ENCODE results near the gene AGGF1. TPM values are rescaled to one million over a fixed set of nuclear protein-coding genes. Genes with fewer than 3 reads are reported as not detected.

AGGF1 gene
- total RNA-seq, 1 donor from 2014 or later: 35.1 TPM

DNA sequence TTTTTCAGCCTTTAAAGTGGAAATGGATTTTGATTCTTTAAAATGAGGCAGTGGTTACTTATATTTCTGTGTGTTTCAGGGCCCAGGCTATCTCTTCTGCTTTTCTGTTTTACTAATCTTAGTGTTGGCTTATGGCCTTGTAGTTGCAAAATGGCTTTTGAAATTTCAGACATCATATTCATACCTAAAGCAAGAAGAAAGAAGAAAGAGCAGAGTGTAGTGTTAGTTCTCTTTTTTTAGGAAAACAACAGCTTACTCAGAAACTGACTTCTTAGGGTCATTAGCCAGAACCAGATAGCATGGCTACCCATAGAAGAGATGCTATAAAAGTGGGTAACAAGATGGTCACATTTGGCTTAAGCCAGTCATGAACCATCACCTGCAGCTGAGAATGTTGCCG, 36.0 kb downstream of the AGGF1 start:
- DNase-seq (ENCODE audit: low spot score): no peak
- peaks cover 2% of the 10 kb centered on the region for H3K27me3 Mint-ChIP-seq (ENCODE audit: insufficient read depth, low read depth)
- H3K27ac Mint-ChIP-seq: no peak overlapping the region
- H3K4me1 ChIP-seq: no peaks in the 10 kb centered on the region
- peaks cover 10% of the 10 kb centered on the region for H3K36me3 Mint-ChIP-seq
- no peaks in the 10 kb centered on the region for H3K9me3 Mint-ChIP-seq
- H4K20me1 ChIP-seq (ENCODE audit: low read depth): no peaks in the 10 kb centered on the region
- no peak overlapping the region for H3K27ac ChIP-seq
- TF ChIP-seq, protein P1, sequence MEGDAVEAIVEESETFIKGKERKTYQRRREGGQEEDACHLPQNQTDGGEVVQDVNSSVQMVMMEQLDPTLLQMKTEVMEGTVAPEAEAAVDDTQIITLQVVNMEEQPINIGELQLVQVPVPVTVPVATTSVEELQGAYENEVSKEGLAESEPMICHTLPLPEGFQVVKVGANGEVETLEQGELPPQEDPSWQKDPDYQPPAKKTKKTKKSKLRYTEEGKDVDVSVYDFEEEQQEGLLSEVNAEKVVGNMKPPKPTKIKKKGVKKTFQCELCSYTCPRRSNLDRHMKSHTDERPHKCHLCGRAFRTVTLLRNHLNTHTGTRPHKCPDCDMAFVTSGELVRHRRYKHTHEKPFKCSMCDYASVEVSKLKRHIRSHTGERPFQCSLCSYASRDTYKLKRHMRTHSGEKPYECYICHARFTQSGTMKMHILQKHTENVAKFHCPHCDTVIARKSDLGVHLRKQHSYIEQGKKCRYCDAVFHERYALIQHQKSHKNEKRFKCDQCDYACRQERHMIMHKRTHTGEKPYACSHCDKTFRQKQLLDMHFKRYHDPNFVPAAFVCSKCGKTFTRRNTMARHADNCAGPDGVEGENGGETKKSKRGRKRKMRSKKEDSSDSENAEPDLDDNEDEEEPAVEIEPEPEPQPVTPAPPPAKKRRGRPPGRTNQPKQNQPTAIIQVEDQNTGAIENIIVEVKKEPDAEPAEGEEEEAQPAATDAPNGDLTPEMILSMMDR (IDR thresholded peaks at IDR 0.05): no peak
- TF ChIP-seq EZH2 (IDR thresholded peaks at IDR 0.05): no peak
- no peak for TF ChIP-seq EZH2phosphoT487 (IDR thresholded peaks at IDR 0.05)
- H2AFZ ChIP-seq (replicated peaks): no peak overlapping the region
- no peak overlapping the region for H3K9ac ChIP-seq
- H3K79me2 ChIP-seq (ENCODE audit: low read depth): no peaks in the 10 kb centered on the region
- H3K4me3 Mint-ChIP-seq: no peak overlapping the region
- no peaks in the 10 kb centered on the region for H3F3A ChIP-seq (ENCODE audit: low read depth)
- peaks cover 8% of the 10 kb centered on the region for H3K36me3 ChIP-seq
- H3K9me3 ChIP-seq (ENCODE audit: low read depth): no peaks in the 10 kb centered on the region
- no peak overlapping the region for H3K4me2 ChIP-seq
- H3K4me3 ChIP-seq: no peak overlapping the region
- no peaks in the 10 kb centered on the region for H3K4me1 Mint-ChIP-seq
- no peaks in the 10 kb centered on the region for H3K27me3 ChIP-seq

DNA sequence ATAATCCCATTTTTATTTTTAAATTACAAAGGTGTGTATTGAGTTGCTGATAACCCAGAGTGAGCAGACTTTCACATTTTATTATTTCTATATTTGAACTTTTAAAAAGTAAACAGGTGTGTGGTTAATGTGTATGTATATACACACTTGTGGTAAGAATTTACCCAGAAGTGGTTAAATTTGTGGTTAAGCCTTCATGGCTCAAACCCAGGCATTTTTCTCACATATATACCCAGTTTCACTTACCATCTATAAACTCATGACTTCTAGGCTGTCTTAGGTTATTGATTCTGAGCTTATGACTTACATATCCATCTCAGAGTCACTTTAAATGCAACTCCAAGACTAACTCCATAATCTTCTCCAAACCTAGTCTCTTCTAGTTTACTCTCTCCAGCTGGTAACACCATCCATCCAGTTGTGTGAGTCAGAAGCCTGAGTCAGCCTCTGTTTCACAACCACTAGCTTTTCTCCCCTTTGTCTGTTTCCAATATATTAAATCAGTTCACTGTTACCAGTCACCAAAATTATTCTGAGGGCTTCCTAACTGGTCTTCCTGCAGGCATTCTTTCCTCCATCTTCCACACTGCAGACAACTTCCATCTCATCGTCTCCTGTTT, 36.7 kb downstream of the AGGF1 start:
- Mint-ChIP-seq H3K36me3 (peaks cover 6% of the 10 kb centered on the region), H3K4me1 (no peaks in the 10 kb centered on the region), H3K27ac (no peak overlapping the region), H3K27me3 (ENCODE audit: insufficient read depth, low read depth) (peaks cover 2% of the 10 kb centered on the region), H3K4me3 (no peak overlapping the region), H3K9me3 (no peaks in the 10 kb centered on the region)
- no peak overlapping the region for H3K27ac ChIP-seq
- DNase-seq (ENCODE audit: low spot score): no peak
- peaks cover 5% of the 10 kb centered on the region for H3K36me3 ChIP-seq
- H4K20me1 ChIP-seq (ENCODE audit: low read depth): no peaks in the 10 kb centered on the region
- no peaks in the 10 kb centered on the region for H3F3A ChIP-seq (ENCODE audit: low read depth)
- no peaks in the 10 kb centered on the region for H3K4me1 ChIP-seq
- no peaks in the 10 kb centered on the region for H3K27me3 ChIP-seq
- H3K9ac ChIP-seq: no peak overlapping the region
- H3K9me3 ChIP-seq (ENCODE audit: low read depth): no peaks in the 10 kb centered on the region
- no peak overlapping the region for H2AFZ ChIP-seq (replicated peaks)
- TF ChIP-seq EZH2phosphoT487 (IDR thresholded peaks at IDR 0.05) (no peak), EZH2 (IDR thresholded peaks at IDR 0.05) (no peak)
- TF ChIP-seq, protein P1 (IDR thresholded peaks at IDR 0.05): no peak
- H3K4me2 ChIP-seq: no peak overlapping the region
- no peak overlapping the region for H3K4me3 ChIP-seq
- no peaks in the 10 kb centered on the region for H3K79me2 ChIP-seq (ENCODE audit: low read depth)

DNA sequence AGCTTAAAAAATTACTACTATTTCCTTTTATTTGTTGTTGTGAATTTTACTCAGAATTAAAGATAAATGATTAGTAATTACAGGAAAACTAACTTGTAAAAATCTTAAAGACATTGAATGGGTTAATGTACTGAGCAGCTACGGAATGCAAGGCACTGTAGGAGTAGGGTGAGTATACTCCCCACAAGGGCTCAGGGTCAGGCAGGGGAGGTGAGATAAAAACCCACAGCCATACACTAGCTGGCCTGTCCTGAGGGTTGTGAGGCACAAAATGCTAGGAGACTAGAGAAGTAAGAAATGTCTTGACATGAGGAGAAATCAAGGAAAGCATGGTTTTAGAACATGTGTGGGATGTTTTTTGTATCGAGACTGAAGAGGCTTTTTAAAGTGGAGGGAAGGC, 43.5 kb downstream of the AGGF1 start:
- peaks cover 16% of the 10 kb centered on the region for H3K27me3 ChIP-seq
- H3K27me3 Mint-ChIP-seq (ENCODE audit: insufficient read depth, low read depth): no peaks in the 10 kb centered on the region
- no peak for DNase-seq (ENCODE audit: low spot score)
- peaks cover 3% of the 10 kb centered on the region for H3F3A ChIP-seq (ENCODE audit: low read depth)
- no peaks in the 10 kb centered on the region for H4K20me1 ChIP-seq (ENCODE audit: low read depth)
- no peaks in the 10 kb centered on the region for H3K9me3 Mint-ChIP-seq
- no peak overlapping the region for H3K4me3 Mint-ChIP-seq
- H3K4me2 ChIP-seq: no peak overlapping the region
- H3K9me3 ChIP-seq (ENCODE audit: low read depth): no peaks in the 10 kb centered on the region
- H3K27ac ChIP-seq: no peak overlapping the region
- TF ChIP-seq EZH2 (IDR thresholded peaks at IDR 0.05) (no peak), EZH2phosphoT487 (IDR thresholded peaks at IDR 0.05) (no peak)
- TF ChIP-seq, protein P1 (IDR thresholded peaks at IDR 0.05): no peak
- H3K27ac Mint-ChIP-seq: no peak overlapping the region
- H3K4me1 ChIP-seq: peaks cover 7% of the 10 kb centered on the region
- H3K4me1 Mint-ChIP-seq: no peaks in the 10 kb centered on the region
- no peaks in the 10 kb centered on the region for H3K36me3 ChIP-seq
- H3K4me3 ChIP-seq: no peak overlapping the region
- no peak overlapping the region for H2AFZ ChIP-seq (replicated peaks)
- H3K79me2 ChIP-seq (ENCODE audit: low read depth): no peaks in the 10 kb centered on the region
- H3K9ac ChIP-seq: no peak overlapping the region
- peaks cover 9% of the 10 kb centered on the region for H3K36me3 Mint-ChIP-seq
